Measurements from ENCODE around the gene WIPI1.

DNA sequence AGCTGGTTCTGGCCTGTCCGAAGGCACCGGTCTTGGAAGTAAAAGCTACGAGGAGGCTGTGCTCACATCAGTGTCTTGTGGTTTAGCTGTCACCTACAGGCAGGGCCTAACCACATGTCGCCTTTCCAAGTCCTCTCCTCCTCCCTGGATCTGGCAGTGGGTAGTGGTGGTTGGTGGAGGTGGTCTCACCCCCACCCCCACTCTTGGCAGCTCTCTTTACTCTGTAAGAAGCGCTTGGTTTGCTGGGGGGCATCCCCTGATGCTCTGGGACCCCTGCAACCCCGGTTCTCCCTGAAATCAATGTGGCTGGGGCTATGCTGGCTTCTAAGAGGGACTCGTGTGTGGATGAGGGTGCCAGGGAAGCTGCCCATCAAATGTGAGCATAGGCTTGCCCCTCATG, 68.3 kb downstream of the WIPI1 start:
- no peak for TF ChIP-seq POLR2A (IDR thresholded peaks at IDR 0.05)
- no peak for TF ChIP-seq CTCF (IDR thresholded peaks at IDR 0.05)
- TF ChIP-seq EP300 (IDR thresholded peaks at IDR 0.05) = no peak

Measured in suprapubic skin (tissue), 3 donors.